ENCODE data around the gene DDX23.
"Not testable (repeated sequence)": the region's sequence is repeated elsewhere in the genome, so short reads cannot be mapped to it uniquely, and the experiment has no call there.

The DDX23 gene

DNA sequence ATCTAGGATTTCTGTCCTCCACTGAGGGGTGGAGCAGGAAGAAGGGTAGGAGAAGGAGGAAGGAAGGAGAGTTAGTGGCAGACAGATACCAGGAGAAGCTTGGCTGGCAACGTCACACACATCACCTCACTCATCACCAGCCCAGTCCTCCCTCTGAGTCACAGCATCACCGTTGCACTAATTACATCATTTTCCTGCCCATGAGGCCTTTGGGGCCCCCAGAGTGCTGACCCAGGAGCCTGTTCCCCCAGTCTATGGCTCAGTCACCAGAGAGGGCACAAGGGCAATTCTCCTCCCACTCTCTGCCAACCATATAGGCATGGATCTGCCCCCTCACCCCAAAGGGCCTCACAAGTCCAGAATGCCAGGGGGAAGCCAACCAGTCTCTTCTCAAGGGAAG is 9.1 kb upstream of the DDX23 start:
- DNase-seq, result no peak

DNA sequence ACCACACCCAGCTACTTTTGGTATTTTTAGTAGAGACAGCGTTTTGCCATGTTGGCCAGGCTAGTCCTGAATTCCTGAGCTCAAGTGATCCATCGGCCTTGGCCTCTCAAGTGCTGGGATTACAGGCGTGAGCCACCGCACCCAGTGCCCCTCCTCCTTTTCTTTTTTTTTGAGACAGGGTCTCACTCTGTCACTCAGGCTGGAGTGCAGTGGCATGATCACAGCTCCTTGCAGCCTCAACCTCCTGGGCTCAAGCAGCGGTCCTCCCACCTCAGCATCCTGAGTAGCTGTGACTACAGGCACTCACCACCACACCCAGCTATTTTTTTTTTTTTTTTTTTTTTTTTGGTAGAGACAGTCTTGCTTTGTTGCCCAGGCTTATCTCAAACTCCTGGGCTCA is 8.3 kb upstream of the DDX23 start:
- not testable (repeated sequence) for DNase-seq

DNA sequence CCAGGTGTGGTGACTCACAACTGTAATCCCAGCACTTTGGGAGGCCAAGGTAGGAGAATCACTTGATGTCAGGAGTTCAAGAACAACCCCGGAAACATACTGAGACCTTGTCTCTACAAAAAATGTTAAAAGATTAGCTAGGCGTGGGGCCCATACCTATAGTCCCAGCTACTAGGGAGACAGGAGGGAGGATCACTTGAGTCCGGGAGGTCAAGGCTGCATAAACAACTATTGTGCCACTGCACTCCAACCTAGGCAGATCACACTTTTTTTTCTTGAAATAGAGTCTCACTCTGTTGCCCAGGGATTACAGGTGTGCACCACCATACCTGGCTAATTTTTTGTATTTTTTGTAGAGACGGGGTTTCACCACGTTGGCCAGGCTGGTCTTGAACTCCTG is 7.6 kb upstream of the DDX23 start:
- no peak for DNase-seq

DNA sequence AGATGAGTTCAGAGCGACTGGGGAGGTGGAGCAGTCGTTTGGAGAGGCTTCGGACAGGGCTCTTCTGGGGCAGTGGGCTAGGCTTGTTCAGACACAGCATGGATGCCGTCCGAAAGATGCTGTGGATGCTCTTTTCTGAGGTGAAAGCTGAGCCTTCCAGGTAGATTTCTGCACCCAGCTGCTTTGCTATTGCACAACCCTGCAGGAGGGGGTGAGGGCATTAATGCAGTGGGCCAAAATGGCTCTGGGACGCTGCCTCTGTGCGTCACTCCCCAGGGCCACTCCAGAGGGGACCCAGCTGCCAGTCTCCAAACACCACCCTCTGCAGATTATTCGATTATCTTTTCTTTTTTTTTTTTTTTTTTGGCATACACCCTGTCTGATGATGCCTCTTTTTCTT is 6.1 kb upstream of the DDX23 start:
- DNase-seq, result no peak

DNA sequence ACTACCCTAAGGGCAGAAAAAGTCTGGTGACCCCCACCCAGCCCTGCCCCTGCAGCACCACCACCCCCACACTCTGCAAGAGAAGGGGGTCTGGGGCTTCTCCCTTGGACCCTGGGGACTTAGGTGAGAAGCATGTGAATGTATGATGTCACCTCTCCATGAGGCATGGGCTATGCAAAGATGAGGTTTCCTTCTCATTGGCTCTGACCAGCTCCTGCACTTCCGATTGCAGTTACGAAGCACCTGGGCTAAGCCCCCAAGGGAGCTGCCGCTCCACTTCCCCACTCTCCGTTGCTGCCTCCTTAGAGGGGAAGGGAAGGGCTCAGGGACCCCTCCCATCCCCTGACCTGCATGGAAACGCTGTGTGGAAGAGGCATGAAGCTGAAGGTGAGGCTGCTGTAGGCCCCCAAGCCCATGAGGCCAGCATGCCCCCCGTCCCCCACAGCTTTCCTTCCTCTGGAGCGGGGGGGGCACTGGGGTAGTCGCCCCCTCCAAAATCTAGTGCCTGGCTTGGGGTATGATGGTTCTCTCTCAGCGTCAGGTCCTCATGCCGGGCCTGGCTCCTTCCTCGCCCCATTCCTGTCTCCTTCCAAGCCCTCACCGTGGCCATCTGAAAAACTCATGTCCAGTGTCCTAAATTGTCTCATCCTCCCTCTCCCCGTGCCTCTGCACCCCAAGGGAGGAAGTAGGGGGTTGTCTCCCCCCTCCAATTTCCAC is 5.5 kb upstream of the DDX23 start:
- no peak for DNase-seq

DNA sequence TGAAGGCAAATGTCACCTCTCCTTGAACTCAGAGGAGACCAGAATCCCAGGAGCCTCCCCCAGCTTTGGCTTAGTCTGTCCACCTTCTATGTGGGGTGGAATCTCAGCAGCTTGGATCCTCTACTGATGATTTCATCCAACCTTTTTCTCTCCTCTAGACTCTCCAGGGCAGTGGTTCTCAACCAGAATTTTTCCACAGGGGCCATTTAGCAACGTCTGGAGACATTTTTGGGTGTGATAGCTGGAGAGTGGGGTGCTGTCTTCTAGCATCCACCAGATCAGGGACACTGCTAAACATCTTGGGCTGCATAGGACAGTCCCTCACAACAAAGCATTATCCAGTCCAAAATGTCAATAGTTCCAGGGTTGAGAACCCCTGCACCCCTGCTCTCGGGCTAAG is 4.4 kb upstream of the DDX23 start:
- DNase-seq, result no peak

DNA sequence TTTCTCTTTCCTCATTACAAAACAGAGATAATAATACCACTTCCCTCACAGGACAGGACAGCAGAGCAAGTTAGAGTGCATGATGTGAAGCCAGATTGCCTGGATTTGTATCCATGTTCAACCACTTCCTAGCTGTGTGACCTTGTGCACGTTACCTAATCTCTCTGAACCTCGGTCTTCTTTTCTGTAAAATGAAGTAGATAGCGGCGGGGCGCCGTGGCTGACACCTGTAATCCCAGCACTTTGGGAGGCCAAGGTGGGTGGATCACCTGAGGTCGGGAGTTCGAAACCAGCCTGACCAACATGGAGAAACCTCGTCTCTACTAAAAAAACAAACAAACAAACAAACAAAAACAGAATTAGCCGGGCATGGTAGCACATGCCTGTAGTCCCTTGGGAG is 3.0 kb upstream of the DDX23 start:
- DNase-seq, result not testable (repeated sequence)

DNA sequence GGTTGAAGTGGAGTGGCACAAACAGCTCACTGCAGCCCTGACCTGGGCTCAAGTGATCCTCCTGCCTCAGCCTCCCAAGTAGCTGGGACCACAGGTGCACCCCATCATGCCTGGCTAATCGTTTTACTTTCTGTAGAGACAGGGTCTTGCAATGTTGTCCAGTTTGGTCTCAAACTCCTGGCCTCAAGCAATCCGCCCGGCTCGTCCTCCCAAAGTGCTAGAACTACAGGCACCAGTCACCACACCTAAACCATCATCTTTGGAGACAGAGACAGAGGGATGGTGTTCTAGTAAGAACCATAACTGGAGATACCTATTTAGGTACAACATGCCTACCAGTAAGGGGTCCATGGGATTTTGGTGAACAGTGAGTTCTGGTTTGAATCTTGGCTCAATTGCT is 2.5 kb upstream of the DDX23 start:
- DNase-seq, result no peak

DNA sequence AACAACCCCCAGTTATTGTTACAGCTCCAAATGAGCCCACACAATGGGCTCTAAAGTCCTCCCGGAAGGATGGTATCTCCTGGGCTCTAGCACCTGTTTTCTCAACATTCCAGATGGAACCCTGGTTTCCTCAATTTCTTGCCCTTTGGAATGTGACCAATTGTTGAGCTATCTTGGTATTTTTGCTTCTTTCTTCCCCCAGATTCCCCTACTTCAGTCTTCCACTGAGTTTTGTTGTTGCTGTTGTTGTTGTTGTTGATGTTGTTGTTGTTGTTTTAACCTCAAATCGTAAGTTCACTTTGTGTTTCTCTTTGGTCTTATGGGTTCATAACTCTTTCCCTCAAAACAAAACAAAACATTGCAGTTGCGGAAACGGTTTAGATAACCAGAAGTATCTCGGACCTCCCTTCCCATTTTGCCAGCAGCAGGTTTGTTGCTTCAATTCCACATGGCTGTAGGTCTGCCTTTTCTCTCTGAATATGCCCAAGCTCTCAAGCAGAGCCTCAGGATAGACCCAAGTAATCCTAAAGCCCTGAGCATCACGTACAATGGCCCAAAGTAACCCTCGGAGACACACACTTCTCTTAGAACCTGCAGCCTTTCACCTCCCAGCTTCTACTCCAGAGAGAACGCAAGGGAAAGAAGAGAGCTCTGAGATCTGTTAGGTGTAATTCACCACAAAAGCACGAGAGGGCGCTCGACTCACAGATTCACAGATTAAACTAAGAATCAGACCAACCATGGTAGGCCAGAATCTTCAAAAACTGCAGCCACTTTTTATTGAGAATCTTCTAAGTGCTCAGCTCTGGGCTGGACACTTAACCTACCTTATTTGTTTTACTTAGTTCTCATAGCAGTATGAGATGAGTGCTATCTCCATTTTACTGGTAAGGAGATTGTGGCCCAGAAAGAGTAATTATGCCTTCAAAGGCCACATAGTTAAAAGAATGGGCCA is 1.0 kb upstream of the DDX23 start:
- DNase-seq, result peak; percentile 92

DNA sequence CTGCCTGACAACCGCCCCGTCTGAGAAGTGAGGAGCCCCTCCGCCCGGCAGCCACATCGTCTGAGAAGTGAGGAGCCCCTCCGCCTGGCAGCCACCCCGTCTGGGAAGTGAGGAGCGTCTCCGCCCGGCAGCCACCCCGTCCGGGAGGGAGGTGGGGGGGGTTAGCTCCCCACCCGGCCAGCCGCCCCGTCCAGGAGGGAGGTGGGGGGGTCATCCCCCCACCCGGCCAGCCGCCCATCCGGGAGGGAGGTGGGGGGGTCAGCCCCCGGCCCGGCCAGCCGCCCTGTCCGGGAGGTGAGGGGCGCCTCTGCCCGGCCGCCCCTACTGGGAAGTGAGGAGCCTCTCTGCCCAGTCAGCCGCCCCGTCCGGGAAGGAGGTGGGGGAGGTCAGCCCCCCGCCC is 9.9 kb downstream of the DDX23 start:
- DNase-seq, result not testable (repeated sequence)

DNA sequence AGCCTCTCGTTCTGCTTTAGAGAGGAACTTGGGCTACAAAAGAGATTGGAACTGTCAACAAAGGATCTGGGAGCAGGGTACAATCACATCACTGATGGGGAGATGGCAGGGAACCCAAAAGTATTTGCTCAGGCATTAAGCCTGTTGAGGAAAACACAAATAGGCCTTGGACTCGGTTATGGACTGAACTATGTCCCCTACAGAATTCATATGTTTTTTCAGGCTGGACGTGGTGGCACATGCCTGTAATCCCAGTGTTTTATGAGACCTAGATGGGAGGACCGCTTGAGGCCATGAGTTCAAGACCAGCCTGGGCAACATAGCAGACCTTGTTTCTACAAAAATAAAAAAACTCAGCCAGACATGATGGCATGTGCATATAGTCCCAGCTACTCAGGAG is 13.9 kb downstream of the DDX23 start:
- DNase-seq, result no peak

DNA sequence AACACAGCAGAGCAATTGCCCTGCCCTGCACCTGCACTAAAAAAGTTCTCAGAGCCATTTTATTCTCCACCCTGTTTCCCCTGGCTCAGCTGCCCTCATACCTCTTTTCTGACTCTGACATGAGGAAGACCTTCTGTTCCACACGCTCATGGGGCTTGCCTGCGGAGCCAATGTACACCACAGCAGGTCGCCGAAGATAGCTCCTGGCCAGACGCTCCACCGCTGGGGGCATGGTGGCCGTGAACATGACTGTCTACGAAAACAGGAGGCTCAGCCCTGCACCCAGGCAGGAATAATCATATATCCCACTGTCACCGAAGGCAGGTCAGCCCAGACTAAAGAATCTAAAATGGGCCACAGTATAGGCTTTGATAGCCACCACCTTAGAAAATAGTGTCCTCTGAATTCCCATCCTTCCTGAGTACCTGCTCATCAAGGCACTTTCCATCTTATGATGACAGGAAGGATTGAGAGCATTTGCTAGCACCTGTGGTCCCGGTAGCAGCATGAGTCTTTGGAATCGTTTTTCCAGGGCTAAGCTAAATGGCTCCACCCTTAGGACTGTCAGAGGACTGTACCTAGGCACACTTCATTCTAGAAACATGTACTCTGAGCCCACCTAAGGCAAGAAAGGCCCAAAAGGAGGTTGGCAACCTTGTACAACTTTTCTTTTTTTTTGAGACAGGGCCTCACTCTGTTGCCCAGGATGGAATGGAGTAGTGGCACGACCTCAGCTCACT is 19.5 kb downstream of the DDX23 start:
- DNase-seq, result peak; percentile 39

DNA sequence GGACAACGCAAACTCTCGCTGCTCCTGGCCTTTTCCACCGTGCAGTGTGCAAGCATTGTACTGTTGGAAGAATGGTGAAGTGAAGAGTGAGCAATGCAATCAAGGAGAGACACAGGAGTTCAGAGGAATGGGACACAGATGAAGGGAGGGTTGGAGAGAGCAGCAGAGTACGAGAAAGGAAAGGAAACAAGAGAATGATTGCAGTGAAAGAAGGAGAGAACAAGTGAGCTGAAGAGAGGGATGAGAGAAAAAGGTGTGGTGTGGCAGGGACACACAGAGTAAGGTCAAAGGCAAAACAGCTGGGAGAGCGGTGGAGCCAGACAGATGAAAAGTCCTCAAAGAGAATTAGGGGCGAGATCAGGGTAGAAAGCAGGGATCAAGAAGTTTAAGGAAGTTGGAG is 20.7 kb downstream of the DDX23 start:
- no peak for DNase-seq

DNA sequence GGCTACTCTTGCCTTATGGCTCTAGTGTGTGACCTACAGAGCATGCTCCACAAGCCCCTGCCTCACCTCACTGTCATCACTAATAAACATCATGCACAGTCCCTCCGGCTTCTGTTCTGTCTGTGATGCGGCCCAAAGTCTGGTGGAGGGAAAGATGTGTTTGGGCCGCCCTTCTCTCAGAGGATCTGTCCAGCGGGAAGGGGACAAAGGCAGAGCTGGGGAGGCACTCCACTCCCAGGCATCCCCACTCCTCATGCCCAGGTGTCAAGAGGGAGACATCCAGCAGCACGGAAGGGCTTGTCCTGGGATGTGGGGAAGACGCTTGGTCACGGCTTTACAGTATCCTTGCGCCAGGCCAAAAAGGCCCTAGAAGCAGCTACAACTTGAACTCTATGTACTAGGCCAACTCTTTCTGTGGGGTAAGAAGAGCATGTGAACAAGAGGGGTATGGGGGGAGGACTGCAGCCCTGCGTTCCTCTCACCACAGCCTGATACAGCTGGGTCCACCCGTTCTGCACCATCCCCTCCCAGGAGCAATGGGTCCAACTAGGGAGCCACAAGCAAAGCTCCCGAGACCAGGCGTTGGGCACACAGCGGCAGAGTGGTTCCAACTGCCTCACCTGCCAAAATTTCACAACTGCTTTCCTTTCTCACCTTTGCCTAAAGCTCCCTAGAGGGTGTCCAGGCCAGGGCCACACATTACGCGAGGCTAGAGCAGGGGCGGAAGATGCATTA is 23.0 kb downstream of the DDX23 start:
- no peak for DNase-seq

DNA sequence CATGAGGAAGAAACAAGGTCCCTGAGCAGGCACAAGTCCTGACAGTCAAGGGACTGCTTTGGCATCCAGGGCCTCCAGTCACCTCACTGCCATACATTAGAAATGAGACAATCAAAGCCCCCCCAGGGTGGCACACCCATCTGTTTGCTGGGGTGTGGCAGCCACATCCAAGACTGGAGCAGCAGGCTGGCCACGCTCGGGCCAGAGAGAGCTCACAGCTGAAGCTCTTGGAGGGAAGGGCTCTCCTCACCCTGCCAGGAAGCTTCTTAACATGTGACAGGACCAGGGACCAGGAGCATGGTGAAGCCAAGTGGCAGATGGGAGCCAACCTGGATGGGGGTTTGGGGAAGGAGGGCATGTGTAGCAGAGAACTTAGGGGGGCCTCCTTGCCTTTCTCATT is 23.7 kb downstream of the DDX23 start:
- DNase-seq, result no peak

DNA sequence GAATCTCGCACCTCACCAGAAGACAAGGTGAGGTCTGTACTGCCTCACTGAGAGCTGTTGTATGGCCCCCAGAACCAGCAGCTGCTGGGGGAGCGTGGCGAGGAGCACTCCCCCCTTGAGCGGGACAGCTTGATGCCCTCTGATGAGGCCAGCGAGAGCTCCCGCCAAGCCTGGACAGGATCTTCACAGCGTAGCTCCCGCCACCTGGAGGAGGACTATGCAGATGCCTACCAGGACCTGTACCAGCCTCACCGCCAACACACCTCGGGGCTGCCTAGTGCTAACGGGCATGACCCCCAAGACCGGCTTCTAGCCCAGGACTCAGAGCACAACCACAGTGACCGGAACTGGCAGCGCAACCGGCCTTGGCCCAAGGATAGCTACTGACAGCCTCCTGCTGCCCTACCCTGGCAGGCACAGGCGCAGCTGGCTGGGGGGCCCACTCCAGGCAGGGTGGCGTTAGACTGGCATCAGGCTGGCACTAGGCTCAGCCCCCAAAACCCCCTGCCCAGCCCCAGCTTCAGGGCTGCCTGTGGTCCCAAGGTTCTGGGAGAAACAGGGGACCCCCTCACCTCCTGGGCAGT is 24.4 kb downstream of the DDX23 start:
- no peak for DNase-seq

DNA sequence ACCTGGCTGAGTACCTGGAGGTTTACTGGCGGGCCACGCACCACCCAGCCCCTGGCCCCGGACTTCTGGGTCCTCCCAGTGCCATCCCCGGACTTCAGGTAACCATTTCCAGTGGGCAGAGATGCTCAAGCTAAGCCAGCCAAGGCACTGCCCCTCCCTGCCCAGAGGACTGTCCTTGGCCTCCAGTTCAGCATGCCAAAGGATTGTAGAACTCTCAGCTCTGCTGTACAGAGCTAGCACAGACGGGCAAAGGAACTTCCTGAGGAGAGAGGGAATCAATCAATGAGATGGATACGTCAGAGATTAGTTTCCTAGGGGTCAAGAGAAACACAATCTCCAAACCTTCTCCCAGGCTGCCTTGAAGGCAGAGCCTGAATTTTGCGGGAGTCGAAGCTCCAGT is 24.9 kb downstream of the DDX23 start:
- no peak for DNase-seq

DNA sequence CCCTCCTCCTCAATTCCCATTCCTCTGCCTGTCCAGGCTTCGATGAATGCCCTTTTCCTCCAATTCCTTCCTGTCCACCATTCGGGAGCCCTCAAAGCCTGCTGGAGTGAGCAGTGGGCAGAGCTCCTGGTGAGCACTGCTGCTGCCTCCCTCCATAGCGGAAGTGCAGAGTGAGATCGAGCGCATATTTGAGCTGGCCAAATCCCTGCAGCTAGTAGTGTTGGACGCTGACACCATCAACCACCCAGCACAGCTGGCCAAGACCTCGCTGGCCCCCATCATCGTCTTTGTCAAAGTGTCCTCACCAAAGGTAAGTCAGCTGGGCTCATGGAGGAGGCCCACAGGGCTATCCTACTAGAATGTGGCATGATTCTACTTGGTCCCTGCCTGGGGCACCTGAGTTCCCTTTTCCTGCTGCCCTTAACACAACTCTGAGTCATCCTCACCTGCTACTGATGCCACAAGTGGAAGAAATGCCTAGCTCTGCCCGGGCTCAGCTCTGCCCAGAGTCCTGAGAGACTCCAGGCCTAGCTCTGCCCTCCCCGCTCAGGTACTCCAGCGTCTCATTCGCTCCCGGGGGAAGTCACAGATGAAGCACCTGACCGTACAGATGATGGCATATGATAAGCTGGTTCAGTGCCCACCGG is 25.6 kb downstream of the DDX23 start:
- peak; percentile 88 for DNase-seq

DNA sequence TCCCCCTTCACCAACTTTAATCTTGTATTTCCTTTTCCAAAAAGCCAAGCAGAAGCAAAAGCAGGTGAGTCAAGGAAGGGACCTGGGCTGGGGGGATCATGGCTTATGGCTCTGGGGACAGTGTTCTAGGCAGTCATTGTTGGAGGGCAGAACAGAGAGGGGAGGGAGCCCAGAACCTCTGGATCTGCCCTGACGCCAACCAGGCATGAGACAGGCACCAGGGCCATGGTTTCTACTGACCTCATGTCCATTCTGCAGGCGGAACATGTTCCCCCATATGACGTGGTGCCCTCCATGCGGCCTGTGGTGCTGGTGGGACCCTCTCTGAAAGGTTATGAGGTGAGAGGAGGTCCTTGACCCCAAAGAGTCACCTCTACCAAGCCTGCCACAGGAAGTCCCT is 27.1 kb downstream of the DDX23 start:
- DNase-seq, result no peak

DNA sequence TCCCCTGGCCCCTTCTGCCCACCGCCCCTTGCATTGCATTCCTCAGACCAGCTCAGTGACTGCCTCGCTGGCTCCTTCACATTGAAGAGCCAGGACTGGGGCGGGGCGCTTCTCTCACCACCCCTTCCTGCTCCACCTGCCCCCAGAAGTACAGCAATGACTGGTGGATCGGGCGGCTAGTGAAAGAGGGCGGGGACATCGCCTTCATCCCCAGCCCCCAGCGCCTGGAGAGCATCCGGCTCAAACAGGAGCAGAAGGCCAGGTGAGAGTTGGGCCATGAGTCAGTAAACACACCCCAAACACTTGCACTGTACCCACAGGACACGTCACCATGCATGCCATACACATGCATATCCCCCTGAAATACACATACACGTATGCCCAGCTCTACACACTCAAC is 27.9 kb downstream of the DDX23 start:
- DNase-seq, result peak; percentile 99

DNA sequence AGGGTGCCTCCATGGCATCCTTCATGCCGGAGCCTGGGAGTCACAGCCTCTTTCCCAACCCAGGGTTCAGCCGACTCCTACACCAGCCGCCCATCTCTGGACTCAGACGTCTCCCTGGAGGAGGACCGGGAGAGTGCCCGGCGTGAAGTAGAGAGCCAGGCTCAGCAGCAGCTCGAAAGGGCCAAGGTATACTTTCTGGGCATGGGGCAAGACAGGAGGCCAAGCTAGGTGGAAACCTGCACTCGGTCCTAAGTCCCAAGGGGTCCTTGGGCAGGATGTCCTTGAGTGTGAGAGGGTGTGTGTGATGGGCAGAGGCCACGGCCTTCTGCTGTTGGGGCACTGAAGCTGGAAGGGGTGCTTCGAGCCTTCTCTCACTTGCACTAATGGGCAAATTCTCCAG is 28.7 kb downstream of the DDX23 start:
- DNase-seq, result no peak

DNA sequence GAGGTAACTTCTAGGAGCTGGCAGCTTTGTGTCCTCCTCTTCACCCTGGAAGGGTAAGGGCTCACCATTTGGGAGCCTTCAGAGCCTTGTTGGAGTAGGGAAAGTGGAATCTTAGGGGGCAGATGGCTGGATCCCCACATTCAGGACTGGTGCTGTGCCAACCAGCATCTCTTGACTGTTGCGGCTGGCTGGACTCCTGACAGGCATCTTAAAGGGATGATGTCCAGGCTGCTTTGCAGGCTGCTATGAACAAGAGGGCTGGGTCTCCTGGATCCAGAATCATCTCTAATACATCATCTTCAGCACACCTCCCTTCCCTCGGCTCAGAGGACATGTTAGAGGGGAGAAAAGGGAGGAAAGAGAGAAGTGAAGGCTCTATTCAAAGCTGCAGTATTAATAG is 29.3 kb downstream of the DDX23 start:
- no peak for DNase-seq

Measured in DMS53 (cell line).